Measurements from ENCODE around the gene WDR82.

Gene WDR82

DNA sequence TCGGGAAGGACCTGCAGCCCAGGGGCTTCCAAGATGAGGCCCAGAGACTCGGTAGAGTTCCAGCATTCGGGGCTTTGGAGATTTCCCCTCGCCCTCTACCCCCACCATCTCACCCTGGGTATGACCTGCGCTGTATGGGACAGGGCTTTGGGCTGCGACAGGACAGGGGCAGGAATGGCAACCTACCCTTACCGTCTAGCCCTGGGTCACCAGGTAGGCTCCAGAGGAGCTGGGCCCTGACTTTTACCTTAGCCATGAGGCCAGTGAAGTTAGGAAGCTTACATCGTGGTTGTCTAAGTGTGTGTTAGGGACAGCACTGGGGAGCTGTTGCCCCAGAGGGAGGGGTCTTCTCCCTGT lies 32.2 kb downstream of the WDR82 start:
- H3K27ac ChIP-seq (ENCODE audit: insufficient read depth, low read depth, low read length, poor library complexity, severe bottlenecking) = no peak overlapping the region
- peak overlapping the region; percentile 30 for H3K4me3 ChIP-seq (ENCODE audit: insufficient read depth, low read depth, low read length)
- no peaks in the 10 kb centered on the region for H3K36me3 ChIP-seq (ENCODE audit: control insufficient read depth, insufficient read depth, low read length)
- H3K9me3 ChIP-seq (ENCODE audit: control insufficient read depth, low read length) = no peaks in the 10 kb centered on the region
- peaks cover 5% of the 10 kb centered on the region for H3K4me1 ChIP-seq (ENCODE audit: control insufficient read depth, insufficient read depth, low read length)
- H3K27me3 ChIP-seq (ENCODE audit: control insufficient read depth, insufficient read depth, low read length, poor library complexity, severe bottlenecking) = peaks cover 40% of the 10 kb centered on the region
- WGBS, 2 experiments = 28 to 30% methylated on average over 8 of the region's 8 CpGs

DNA sequence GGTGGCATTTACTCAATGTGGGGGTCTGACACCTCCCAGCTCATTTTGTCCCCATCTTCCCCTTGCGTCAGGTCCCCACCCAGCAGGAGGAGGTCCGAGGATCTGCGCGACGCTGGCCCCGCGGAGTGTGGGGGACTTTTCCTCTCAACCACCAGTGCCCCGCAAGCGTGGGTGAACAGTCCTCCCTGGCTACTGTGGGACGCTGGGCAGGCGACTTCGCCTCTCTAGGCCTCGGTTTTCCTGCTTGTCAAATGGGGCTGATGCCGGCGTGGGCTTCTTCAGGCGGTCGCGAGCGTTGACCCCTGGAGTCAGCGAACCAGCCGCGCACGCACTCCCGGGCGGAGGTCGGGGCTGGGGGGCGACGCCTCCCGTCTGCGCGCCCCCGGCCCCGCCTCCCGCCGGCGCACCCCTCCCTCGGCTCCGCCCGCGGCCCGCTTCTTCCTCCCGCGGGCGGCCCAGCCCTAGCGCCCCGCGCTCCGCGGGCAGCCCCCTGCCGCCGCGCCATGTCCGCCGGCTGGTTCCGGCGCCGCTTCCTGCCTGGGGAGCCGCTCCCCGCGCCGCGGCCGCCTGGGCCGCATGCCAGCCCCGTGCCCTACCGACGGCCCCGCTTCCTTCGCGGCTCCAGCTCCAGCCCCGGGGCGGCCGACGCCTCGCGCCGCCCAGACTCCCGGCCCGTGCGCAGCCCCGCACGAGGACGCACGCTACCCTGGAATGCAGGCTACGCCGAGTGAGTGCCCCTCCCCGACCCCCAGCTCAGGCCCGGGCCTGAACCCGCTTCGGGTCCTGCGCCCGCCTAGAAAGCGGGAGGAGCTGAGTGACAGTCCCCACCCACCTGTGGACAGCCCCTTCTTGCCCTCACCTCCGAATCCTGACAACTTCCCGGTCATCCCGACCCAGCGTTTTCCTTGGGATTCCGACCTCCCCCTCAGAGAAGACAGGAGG lies 32.9 kb downstream of the WDR82 start, which contains the start of gene PPM1M:
Gene PPM1M (plus strand): TSS at position 438 of the 942 bp plus-strand sequence. CDS start 66 bp downstream, at position 504.
- WGBS, 2 experiments = 4% methylated on average over 98 of the region's 98 CpGs
- no peaks in the 10 kb centered on the region for H3K36me3 ChIP-seq (ENCODE audit: control insufficient read depth, insufficient read depth, low read length)
- no peaks in the 10 kb centered on the region for H3K9me3 ChIP-seq (ENCODE audit: control insufficient read depth, low read length)
- peaks cover 5% of the 10 kb centered on the region for H3K4me1 ChIP-seq (ENCODE audit: control insufficient read depth, insufficient read depth, low read length)
- H3K4me3 ChIP-seq (ENCODE audit: insufficient read depth, low read depth, low read length) = peak within 1 kb of the TSS; percentile 30
- no peak within 1 kb of the TSS for H3K27ac ChIP-seq (ENCODE audit: insufficient read depth, low read depth, low read length, poor library complexity, severe bottlenecking)
- H3K27me3 ChIP-seq (ENCODE audit: control insufficient read depth, insufficient read depth, low read length, poor library complexity, severe bottlenecking) = peaks cover 40% of the 10 kb centered on the region

GRCh38 chr3:52243791-52244628 lies 34.4 kb downstream of the WDR82 start:
- peaks cover 40% of the 10 kb centered on the region for H3K27me3 ChIP-seq (ENCODE audit: control insufficient read depth, insufficient read depth, low read length, poor library complexity, severe bottlenecking)
- H3K27ac ChIP-seq (ENCODE audit: insufficient read depth, low read depth, low read length, poor library complexity, severe bottlenecking) = no peak overlapping the region
- no peaks in the 10 kb centered on the region for H3K36me3 ChIP-seq (ENCODE audit: control insufficient read depth, insufficient read depth, low read length)
- peaks cover 5% of the 10 kb centered on the region for H3K4me1 ChIP-seq (ENCODE audit: control insufficient read depth, insufficient read depth, low read length)
- 83 to 85% methylated on average over 9 of the region's 9 CpGs for WGBS, 2 experiments
- no peaks in the 10 kb centered on the region for H3K9me3 ChIP-seq (ENCODE audit: control insufficient read depth, low read length)
- no peak overlapping the region for H3K4me3 ChIP-seq (ENCODE audit: insufficient read depth, low read depth, low read length)

GRCh38 chr3:52242039-52242438 lies 36.4 kb downstream of the WDR82 start:
- H3K36me3 ChIP-seq (ENCODE audit: control insufficient read depth, insufficient read depth, low read length) = no peaks in the 10 kb centered on the region
- no peak overlapping the region for H3K27ac ChIP-seq (ENCODE audit: insufficient read depth, low read depth, low read length, poor library complexity, severe bottlenecking)
- peaks cover 15% of the 10 kb centered on the region for H3K4me1 ChIP-seq (ENCODE audit: control insufficient read depth, insufficient read depth, low read length)
- no peaks in the 10 kb centered on the region for H3K9me3 ChIP-seq (ENCODE audit: control insufficient read depth, low read length)
- peaks cover 35% of the 10 kb centered on the region for H3K27me3 ChIP-seq (ENCODE audit: control insufficient read depth, insufficient read depth, low read length, poor library complexity, severe bottlenecking)
- WGBS, 2 experiments = 92 to 93% methylated on average over 1 of the region's 1 CpG
- H3K4me3 ChIP-seq (ENCODE audit: insufficient read depth, low read depth, low read length) = no peak overlapping the region

DNA sequence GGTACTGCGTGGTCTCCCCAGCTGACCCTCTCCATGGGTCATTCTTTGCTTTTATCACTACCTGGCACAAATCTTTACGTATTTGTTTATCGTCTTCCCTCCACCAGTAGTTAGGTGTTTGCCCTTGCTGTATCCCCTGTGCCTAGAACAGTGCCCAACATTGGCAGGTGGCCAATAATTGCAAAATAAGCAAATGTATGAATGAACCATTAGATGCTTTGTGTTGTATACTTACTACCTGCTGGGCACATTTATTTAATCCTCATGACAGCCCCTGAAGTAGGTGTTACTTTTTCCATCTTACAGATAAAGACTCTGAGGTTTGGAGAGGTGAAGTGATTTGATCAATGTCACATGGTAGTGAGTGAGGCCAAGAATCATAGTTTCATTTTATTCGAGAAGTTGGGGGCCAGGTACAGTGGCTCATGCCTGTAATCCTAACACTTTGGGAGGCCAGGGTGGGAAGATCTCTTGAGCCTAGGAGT lies 37.5 kb downstream of the WDR82 start:
- no peak overlapping the region for H3K27ac ChIP-seq (ENCODE audit: insufficient read depth, low read depth, low read length, poor library complexity, severe bottlenecking)
- no peaks in the 10 kb centered on the region for H3K36me3 ChIP-seq (ENCODE audit: control insufficient read depth, insufficient read depth, low read length)
- WGBS, 2 experiments = 96 to 97% methylated on average over 4 of the region's 4 CpGs
- peaks cover 11% of the 10 kb centered on the region for H3K4me1 ChIP-seq (ENCODE audit: control insufficient read depth, insufficient read depth, low read length)
- H3K4me3 ChIP-seq (ENCODE audit: insufficient read depth, low read depth, low read length) = no peak overlapping the region
- no peaks in the 10 kb centered on the region for H3K9me3 ChIP-seq (ENCODE audit: control insufficient read depth, low read length)
- H3K27me3 ChIP-seq (ENCODE audit: control insufficient read depth, insufficient read depth, low read length, poor library complexity, severe bottlenecking) = peaks cover 24% of the 10 kb centered on the region

GRCh38 chr3:52240059-52240885 lies 38.2 kb downstream of the WDR82 start:
- H3K27ac ChIP-seq (ENCODE audit: insufficient read depth, low read depth, low read length, poor library complexity, severe bottlenecking) = no peak overlapping the region
- peaks cover 10% of the 10 kb centered on the region for H3K4me1 ChIP-seq (ENCODE audit: control insufficient read depth, insufficient read depth, low read length)
- H3K4me3 ChIP-seq (ENCODE audit: insufficient read depth, low read depth, low read length) = no peak overlapping the region

DNA sequence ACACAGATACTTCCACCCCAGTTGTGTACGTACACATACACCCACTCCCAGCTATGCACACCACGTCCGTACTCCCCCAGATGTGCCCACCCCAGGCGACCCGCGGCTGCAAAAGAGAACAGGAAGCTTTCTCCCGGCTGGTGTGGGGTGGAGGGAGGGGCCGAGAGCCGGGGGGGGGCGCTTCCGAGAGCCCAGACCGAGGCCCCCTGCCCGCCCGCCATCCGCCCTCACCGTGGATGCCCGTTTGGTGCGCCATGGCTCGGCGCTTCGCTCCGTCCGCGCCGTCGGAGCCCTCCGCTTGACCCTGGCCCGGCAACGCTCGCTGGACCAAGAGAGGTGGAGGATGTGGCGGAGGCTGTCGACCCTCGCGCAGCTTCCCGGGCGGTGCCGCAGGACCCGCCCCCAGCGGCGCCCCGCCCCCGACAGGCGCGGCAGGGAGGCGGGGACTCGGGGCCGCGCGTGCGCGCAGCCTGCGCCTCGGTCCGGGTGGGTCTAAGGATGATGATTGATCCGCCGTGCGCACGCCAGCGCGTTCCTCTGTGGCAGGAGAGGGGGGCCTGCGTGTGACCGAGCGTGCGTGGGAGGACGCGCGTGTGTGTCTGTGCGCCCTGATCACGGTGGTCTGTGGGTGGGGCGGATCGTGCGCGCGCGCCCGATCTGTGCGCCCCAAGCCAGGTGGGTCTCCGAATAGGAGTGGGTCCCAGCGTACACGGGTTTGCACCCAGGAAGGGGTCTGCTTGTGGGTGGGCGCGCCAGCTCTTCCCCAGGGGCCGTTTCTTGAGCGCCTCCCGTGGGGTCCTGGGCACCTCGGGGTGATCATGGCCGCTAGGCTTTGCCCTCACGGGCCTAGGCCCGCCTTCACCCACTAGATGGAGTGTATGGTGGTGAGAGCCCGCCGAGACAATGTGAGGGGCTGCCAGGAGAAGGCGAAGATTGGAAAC lies 39.4 kb downstream of the WDR82 start, which contains the start of gene TWF2:
Gene TWF2 (minus strand): TSS at position 398 of the 941 bp plus-strand sequence. CDS start 142 bp downstream, at position 256.
- Histone ChIP-seq H3K4me3 (ENCODE audit: insufficient read depth, low read depth, low read length) (peak within 1 kb of the TSS; percentile 72), H3K27me3 (ENCODE audit: control insufficient read depth, insufficient read depth, low read length, poor library complexity, severe bottlenecking) (peaks cover 5% of the 10 kb centered on the region), H3K9me3 (ENCODE audit: control insufficient read depth, low read length) (no peaks in the 10 kb centered on the region), H3K36me3 (ENCODE audit: control insufficient read depth, insufficient read depth, low read length) (no peaks in the 10 kb centered on the region), H3K4me1 (ENCODE audit: control insufficient read depth, insufficient read depth, low read length) (peaks cover 10% of the 10 kb centered on the region), H3K27ac (ENCODE audit: insufficient read depth, low read depth, low read length, poor library complexity, severe bottlenecking) (no peak within 1 kb of the TSS)
- 1% methylated on average over 92 of the region's 92 CpGs for WGBS, 2 experiments

More at GRCh38 chr3:52240059-52240885, 38.2 kb downstream of the WDR82 start:
- H3K9me3 ChIP-seq (ENCODE audit: control insufficient read depth, low read length) = no peaks in the 10 kb centered on the region
- WGBS, 2 experiments = 90 to 100% methylated on average over 1 of the region's 1 CpG
- H3K27me3 ChIP-seq (ENCODE audit: control insufficient read depth, insufficient read depth, low read length, poor library complexity, severe bottlenecking) = peaks cover 17% of the 10 kb centered on the region
- H3K36me3 ChIP-seq (ENCODE audit: control insufficient read depth, insufficient read depth, low read length) = no peaks in the 10 kb centered on the region

DNA sequence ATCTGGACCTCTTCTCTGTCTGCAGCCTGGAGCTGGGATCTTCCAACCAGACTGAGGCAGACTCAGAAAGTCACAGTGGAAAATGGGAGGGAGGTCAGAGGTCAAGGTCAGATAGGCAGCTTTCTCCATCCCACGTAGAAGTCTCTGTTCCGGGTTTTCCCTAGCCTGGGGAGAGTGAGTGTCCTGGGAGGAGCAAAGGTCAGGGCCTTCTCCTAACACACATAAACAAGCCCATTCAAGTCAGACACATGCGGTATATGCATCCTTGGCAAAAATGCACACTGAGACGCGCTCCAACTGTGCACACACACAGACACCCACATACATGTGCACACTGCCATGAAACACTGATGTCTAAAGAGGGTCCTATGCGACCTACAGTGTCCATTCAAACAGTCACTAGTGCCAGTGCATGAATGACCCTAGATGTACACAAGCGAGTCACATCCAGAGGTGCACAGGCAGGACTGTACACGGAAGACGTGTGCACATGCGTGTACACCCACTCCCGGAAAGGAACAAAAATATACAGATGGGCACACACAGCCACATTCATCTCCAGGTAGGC lies 40.2 kb downstream of the WDR82 start:
- peaks cover 10% of the 10 kb centered on the region for H3K4me1 ChIP-seq (ENCODE audit: control insufficient read depth, insufficient read depth, low read length)
- H3K4me3 ChIP-seq (ENCODE audit: insufficient read depth, low read depth, low read length) = peak overlapping the region; percentile 72
- H3K36me3 ChIP-seq (ENCODE audit: control insufficient read depth, insufficient read depth, low read length) = no peaks in the 10 kb centered on the region
- H3K9me3 ChIP-seq (ENCODE audit: control insufficient read depth, low read length) = no peaks in the 10 kb centered on the region
- H3K27ac ChIP-seq (ENCODE audit: insufficient read depth, low read depth, low read length, poor library complexity, severe bottlenecking) = no peak overlapping the region
- H3K27me3 ChIP-seq (ENCODE audit: control insufficient read depth, insufficient read depth, low read length, poor library complexity, severe bottlenecking) = no peaks in the 10 kb centered on the region
- 18 to 26% methylated on average over 11 of the region's 11 CpGs for whole genome bisulfite sequencing, 2 experiments
